SW 1271 (cell line): ENCODE measurements around the gene SEC24D.
A peak's percentile ranks its signal among the peaks of the same experiment; 100 is the strongest.

ENCODE experiments used
- DNase-seq, 2 experiments: peaks; one replicate each; lab custom pipeline; 2025; lab: John Stamatoyannopoulos, UW

The SEC24D gene

GRCh38 chr4:118752551-118752950, 83.4 kb downstream of the SEC24D start:
- no peak for DNase-seq

GRCh38 chr4:118751629-118752323, 84.2 kb downstream of the SEC24D start:
- DNase-seq = no peak

- no peak for DNase-seq
Observed at GRCh38 chr4:118749347-118749988, 86.5 kb downstream of the SEC24D start.

- no peak for DNase-seq
Observed at GRCh38 chr4:118746251-118746919, 89.5 kb downstream of the SEC24D start.

- DNase-seq = no peak
Observed at GRCh38 chr4:118745357-118745756, 90.6 kb downstream of the SEC24D start.

- DNase-seq = no peak
Observed at GRCh38 chr4:118743867-118744266, 92.1 kb downstream of the SEC24D start.

- no peak for DNase-seq
Observed at GRCh38 chr4:118742050-118742449, 93.9 kb downstream of the SEC24D start.

GRCh38 chr4:118741301-118741855, 94.5 kb downstream of the SEC24D start:
- no peak for DNase-seq

GRCh38 chr4:118740869-118741268, 95.1 kb downstream of the SEC24D start:
- DNase-seq = peak in 1 of 2 experiments; percentile 24

- DNase-seq = no peak
Observed at GRCh38 chr4:118739022-118739713, 96.8 kb downstream of the SEC24D start.

- DNase-seq = no peak
Observed at GRCh38 chr4:118738090-118738489, 97.8 kb downstream of the SEC24D start.

GRCh38 chr4:118736900-118737299, 99.0 kb downstream of the SEC24D start:
- no peak for DNase-seq

GRCh38 chr4:118734491-118735205, 101.3 kb downstream of the SEC24D start:
- no peak for DNase-seq

- DNase-seq = no peak
Observed at GRCh38 chr4:118732591-118733330, 103.2 kb downstream of the SEC24D start.

GRCh38 chr4:118730683-118731082, 105.2 kb downstream of the SEC24D start:
- no peak for DNase-seq

GRCh38 chr4:118729287-118730286, 106.3 kb downstream of the SEC24D start:
- no peak for DNase-seq

GRCh38 chr4:118727360-118727759, 108.6 kb downstream of the SEC24D start:
- no peak for DNase-seq

GRCh38 chr4:118723369-118723768, 112.6 kb downstream of the SEC24D start:
- DNase-seq = no peak

GRCh38 chr4:118721752-118722151, 114.2 kb downstream of the SEC24D start:
- DNase-seq = no peak
